K562 (cell line): Measurements from ENCODE around the gene ELMO1. TPM values are rescaled to one million over a fixed set of nuclear protein-coding genes. Genes with fewer than 3 reads are reported as not detected.
A peak's percentile ranks its signal among the peaks of the same experiment; 100 is the strongest.

Experiments used
- BRF2 ChIP-seq: IDR thresholded peaks from 3 replicates; pipeline ENCODE4 v1.6.1; 2011; ENCODE audit warnings: borderline replicate concordance, mild to moderate bottlenecking; ENCODE audit not compliant: insufficient read length, insufficient read depth
- CBX1 ChIP-seq: sonication (generic); IDR thresholded peaks from 2 replicates; pipeline ENCODE4 v1.6.1; 2016; ENCODE audit warnings: antibody characterized with exemption, low read depth, mild to moderate bottlenecking
- CUX1 ChIP-seq: fragments of 200-800 bp; sonication (Bioruptor generic); IDR thresholded peaks from 2 replicates; pipeline ENCODE4 v1.6.1; 2016; ENCODE audit warnings: missing genetic modification characterization, missing compliant biosample characterization
- GATA2 ChIP-seq: sonication (generic); formaldehyde crosslinking; IDR thresholded peaks from 2 replicates; pipeline ENCODE4 v1.4.0; 2020; ENCODE audit warnings: mild to moderate bottlenecking, missing genetic modification reagents
- NR1H2 ChIP-seq: sonication (generic); formaldehyde crosslinking; IDR thresholded peaks from 2 replicates; pipeline ENCODE4 v1.4.0; 2020; ENCODE audit warnings: mild to moderate bottlenecking, missing genetic modification reagents
- POLR2AphosphoS5 ChIP-seq: IDR thresholded peaks from 2 replicates; pipeline ENCODE4 v1.6.1; 2011; ENCODE audit warnings: mild to moderate bottlenecking, low read depth, low read length, moderate library complexity; ENCODE audit not compliant: control insufficient read depth, insufficient read depth
- TCFL5 ChIP-seq: fragments of 250-450 bp; sonication (Bioruptor Pico); conservative IDR thresholded peaks from 2 replicates; pipeline ENCODE4 v1.6.1; 2021; ENCODE audit warnings: mild to moderate bottlenecking, moderate library complexity, matching md5 sums
- TRIM24 ChIP-seq, 2 experiments: fragments of 450-650 bp; IDR thresholded peaks; 2 replicates each; pipeline ENCODE4 v1.6.1; 2016
- polyA plus RNA-seq, 8 experiments: library from polyadenylated mRNA; depleted of rRNA in 4 of 8; stranded (reverse) in 5 of 8; unstranded in 3 of 8; fragments of >200 nt; fragmentation: Nextera tagmentation in 2 of 8; fragmentation: Illumina TruSeq in 1 of 8; extraction: Ambion mirVana in 2 of 8; extraction: Trizol in 1 of 8; gene quantifications; 2 replicates each; pipeline versions ENCODE4 v1.2.1 to v1.2.3, GENCODE V29; 2011 to 2014; ENCODE audit warnings: inconsistent platforms in 1 of 8, missing spikeins in 1 of 8
- total RNA-seq, 7 experiments: library from RNA; depleted of rRNA in 6 of 7; stranded (reverse); fragments of >200 nt in 6 of 7; fragmentation: Illumina TruSeq in 2 of 7; extraction: Trizol in 2 of 7; gene quantifications; 2 replicates each; pipeline versions ENCODE4 v1.2.1 to v1.2.3, GENCODE V29; 2011 to 2021; ENCODE audit warnings: low replicate concordance in 1 of 7

The ELMO1 gene
- total and polyA plus RNA-seq, 9 of the 15 experiments (the other 6 are each of a cell fraction or from before 2014, with no cell fraction given), result 0.36 to 7.2 (median 3.6) TPM

GRCh38 chr7:37076668-37077067, 372.0 kb downstream of the ELMO1 start (continued):
- no peak for TF ChIP-seq TRIM24 (IDR thresholded peaks at IDR 0.05)
- no peak for TF ChIP-seq BRF2
- TF ChIP-seq GATA2 (CRISPR knock-in tag), result no peak
- no peak for TF ChIP-seq CUX1
- peak; percentile 39; the same call in 1 of the 2 replicates for TF ChIP-seq POLR2AphosphoS5
- TF ChIP-seq CBX1, result no peak
- TF ChIP-seq NR1H2 (CRISPR knock-in tag), result no peak
- TF ChIP-seq TCFL5 (CRISPR knock-in tag), result no peak
